ENCODE measurements around the gene GSS.
A peak's percentile ranks its signal among the peaks of the same experiment; 100 is the strongest.

Gene GSS

GRCh38 chr20:34978092-34978744 lies 22.6 kb upstream of the GSS start:
- DNase-seq (ENCODE audit: low spot score): no peak

- DNase-seq (ENCODE audit: low spot score): no peak
Measured at GRCh38 chr20:34977365-34978091, 21.9 kb upstream of the GSS start.

- no peak for DNase-seq (ENCODE audit: low spot score)
Measured at GRCh38 chr20:34976286-34976685, 20.7 kb upstream of the GSS start.

DNA sequence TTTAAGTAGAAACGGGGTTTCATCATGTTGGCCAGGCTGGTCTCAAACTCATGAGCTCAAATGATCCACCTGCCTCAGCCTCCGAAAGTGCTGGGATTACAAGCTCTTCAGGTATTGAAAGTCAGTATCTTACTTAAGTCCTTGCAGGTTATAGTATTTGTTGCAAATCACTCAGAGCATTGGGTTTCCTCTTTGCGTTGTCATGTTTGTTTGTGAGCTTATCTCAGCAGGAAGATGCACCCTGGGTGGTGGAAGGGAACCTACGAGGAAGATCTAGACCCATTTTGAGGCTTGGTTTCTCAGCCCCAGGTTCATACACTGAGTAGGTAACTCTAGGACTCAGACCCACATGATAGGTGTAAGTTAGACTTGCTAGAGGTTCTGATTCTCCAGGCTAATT lies 18.6 kb upstream of the GSS start:
- no peak for DNase-seq (ENCODE audit: low spot score)

DNA sequence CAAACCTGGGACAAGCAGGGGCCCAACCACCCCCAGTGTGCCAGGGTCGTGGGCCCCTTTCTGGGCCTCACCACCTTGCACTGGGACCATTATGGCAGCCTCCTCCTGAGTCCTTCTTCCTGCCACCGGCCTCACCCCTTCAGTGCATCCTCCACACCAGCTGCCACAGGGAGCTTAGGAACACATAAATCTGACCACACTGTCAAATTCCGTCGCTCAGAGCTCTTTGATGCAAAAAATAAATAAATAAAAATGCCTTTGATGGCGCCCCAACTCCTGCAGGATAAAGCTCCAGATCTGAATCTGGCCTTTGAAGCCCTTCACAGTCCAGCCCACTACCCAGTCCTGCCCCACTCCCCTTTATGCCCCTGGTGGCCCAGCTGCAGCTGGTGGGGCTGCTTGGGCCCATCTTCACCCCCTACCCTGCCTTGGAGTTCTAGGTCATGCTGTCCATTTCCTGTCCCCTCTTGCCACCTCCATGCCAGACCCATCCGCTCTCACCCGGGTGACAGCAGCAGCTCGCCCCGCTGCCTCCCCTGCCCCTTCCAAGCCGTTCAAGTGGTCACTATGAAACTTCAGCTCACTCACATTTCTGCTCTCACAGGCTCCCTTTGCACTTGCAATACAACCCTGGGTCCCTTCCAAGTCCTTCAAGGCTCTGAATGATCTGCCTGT lies 16.1 kb upstream of the GSS start:
- no peak for DNase-seq (ENCODE audit: low spot score)

DNA sequence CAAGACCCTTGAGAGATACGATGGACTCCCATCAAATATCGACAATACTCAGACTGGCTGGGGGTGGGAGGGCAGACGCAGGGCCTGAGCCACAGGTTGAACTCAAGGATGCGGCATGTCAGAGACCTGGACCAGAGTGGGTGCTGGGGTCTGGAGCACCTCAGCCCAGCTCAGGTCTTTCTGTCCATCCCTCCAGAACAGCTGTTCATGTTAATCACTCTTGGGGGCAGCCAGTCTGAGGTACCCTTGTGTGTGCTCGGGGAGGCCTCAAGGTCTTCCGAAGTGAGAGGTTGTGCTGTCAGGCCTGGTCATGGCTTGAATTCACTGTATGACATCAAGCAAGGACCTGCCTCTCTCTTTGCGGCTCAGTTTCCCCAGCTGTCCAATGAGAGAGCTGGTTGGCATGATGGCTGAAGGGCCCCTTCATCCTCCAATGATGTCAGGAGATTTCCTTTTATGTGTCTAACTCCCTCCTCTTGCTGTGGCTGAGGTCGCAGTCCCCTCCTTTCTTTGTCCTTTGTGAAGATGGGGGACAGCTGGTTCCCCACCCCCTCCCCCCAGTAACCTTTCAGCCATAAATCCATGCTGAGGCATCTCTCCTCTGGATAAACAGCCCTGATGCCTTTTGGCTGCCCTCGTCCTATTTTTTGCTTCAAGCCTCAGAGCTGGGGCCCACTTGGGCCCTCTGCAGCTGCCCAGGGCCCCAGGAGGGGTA lies 15.4 kb upstream of the GSS start:
- no peak for DNase-seq (ENCODE audit: low spot score)

GRCh38 chr20:34970193-34970840 lies 14.7 kb upstream of the GSS start:
- DNase-seq (ENCODE audit: low spot score): no peak

DNA sequence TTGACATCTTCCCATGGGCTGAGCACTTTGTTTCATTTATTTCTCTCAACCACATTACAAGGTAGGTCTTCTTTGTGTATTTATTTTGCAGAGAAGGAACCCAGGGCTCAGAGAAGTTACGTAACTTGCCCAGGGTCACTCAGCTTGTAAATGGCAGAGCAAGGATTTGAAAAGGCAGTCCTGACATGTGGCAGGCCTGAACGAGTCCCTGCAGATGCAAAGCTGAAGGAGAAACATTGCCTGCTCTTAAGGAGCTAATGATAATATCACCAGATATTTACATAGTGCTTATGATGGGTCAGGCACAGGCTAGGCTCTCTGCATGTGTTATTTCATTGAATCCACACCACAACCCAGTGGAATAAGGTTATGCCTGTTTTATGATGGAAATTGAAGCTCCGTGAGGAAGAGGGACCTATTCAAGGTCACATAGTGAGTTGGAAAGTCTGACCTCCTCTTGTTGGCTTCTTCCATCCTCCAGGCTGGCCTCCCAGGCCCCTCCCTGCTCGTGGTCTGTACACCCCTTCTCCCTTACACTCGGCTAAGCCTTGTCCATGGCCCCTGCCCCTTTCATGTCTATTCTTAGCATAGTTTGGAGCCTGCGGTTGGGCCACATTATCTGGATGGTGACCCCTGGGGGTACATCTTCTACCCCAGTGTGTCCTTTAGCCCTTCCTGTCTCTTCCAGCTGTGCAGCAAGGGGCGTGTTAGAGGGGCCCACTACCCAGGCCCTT lies 12.6 kb upstream of the GSS start:
- no peak for DNase-seq (ENCODE audit: low spot score)

DNA sequence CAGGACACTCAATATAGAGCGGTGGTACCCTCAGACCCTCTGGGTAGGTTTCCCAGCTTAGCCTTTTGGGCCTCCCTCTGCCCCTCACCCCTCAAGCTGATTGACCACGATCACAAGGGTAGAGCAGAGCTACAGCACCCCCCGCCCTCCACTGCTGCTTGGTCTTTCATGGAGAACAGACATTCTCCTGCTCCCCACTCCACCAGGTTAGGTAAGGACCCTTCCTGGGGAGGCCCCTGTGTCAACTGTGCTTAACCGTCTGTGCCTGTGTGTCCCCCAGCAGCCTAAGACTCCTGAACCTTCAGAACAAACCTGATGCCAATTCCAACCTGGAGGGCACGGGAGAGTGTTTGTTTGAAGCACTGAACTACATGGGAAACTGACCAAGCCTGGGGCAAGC lies 11.8 kb upstream of the GSS start:
- DNase-seq (ENCODE audit: low spot score): no peak

DNA sequence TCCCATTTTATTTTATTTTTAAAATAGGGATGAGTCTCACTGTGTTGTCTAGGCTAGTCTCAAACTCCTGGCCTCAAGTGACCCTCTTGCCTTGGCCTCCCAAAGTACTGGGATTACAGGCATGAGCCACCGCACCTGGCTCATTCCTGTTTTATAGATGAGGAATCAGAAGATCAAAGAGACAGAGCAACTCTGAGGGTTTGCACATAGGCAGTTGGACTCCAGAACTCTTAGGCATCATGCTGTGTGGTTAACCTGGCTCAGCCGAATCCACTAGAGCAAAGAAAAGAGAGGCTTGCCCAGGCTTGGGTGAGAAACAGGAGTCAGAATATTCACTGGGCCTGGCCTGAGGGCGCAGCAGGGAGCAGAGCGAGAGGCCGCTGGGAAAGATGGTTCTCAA lies 9.4 kb upstream of the GSS start:
- no peak for DNase-seq (ENCODE audit: low spot score)

GRCh38 chr20:34964486-34964885 lies 8.9 kb upstream of the GSS start:
- no peak for DNase-seq (ENCODE audit: low spot score)

DNA sequence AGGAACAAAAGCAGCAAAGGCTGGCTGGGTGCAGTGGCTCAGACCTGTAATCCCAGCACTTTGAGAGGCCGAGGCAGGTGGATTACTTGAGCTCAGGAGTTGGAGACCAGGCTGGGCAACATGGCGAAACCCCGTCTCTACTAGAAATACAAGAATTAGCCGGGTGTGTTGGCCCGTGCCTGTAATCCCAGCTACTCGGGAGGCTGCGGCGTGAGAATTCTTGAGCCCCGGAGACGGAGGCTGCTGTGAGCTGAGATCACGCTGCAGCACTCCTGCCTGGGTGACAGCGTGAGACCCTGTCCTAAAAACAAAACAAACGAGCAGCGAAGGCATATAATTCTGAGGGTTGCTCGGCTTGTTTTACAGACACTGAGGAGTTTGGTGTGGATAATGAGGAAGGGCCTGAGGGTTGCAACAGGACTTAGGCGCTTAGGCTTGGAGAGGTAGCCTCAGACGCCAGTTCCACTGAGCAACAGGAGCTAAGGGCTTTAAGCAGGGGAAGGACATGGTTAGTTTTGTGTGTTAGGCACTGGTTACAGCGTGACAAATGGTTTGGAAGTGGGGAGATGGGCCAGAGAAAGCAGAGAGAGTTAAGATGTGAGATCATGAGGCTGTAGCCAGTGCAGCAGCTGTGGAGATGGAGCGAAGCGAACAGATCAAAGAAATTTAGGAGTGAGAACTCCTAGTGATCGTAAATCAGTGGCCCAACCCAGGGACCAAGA lies 1.3 kb upstream of the GSS start:
- no peak for DNase-seq (ENCODE audit: low spot score)

DNA sequence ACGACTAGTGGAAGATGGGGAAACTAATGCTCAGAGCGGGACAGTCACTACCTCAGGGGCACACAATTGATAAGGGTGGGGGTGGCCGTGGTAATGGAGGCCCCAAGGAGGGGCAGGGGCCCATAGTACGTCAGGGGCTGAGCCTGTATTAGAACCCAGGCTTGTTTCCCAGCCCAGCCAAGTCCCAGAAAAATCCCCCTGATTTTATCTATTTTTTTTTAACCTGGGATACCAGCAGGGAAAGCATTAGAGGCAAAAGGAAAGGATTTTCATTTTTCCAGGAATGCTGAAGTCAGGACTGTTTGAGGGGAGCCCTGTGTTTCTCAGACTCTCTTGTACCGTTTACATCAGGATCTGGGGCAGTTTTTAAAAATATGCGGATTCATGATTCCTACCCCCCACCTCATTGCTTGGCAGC lies 444 bp upstream of the GSS start:
- no peak for DNase-seq (ENCODE audit: low spot score)

DNA sequence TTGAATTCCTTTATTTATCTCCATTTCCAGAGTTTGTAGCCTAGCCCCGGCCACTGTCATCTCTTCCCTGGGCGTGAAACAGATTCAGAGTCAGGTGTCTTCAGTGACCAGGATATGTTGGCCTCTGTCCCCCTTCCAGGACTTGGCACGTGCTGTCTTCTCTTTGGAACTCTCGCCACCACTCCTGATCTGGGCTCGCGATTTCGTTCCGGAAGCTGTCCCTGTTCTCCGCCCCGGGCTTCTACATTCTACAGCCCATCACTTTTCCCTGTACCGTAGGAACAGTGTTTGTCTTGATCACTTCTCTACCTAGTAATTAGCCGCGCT lies 739 bp downstream of the GSS start:
- peak; percentile 37 for DNase-seq (ENCODE audit: low spot score)

DNA sequence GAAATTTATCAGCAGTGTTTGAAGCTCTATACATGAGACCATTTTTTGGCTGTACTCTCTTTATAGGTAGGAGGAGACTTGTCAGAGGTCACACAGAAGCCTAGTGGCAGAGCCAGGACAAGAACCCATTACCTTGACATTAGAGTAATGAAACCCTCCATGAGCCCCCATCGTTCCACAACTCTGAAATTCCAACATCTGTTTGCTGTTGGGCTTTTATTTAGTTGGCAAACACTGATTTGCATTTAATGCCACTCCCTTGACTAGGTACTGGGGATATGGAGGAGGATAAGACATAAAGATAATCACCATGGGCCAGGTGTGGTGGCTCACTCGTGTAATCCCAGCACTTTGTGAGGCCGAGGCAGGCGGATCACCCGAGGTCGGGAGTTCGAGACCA lies 1.6 kb downstream of the GSS start:
- no peak for DNase-seq (ENCODE audit: low spot score)

DNA sequence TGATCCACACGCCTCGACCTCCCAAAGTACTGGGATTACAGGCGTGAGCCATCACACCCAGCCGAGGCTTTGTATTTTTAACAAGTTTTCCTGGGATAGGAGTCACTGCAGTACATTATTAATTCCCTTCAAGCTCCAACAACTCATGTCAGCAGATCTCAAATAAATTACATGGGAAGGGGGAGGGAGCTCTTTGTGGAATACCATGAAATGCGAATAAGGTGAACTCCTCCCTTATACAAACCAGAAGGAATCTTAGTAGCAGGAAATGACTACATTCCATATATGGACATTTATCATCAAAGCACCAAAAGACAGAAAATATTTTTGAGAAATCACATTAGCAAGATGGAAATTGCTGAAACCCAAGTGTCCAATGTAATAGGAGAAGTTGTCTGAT lies 2.9 kb downstream of the GSS start:
- no peak for DNase-seq (ENCODE audit: low spot score)

GRCh38 chr20:34951652-34952051 lies 4.0 kb downstream of the GSS start:
- no peak for DNase-seq (ENCODE audit: low spot score)

- DNase-seq (ENCODE audit: low spot score): no peak
Measured at GRCh38 chr20:34951252-34951651, 4.4 kb downstream of the GSS start.

- DNase-seq (ENCODE audit: low spot score): no peak
Measured at GRCh38 chr20:34949120-34949519, 6.5 kb downstream of the GSS start.

DNA sequence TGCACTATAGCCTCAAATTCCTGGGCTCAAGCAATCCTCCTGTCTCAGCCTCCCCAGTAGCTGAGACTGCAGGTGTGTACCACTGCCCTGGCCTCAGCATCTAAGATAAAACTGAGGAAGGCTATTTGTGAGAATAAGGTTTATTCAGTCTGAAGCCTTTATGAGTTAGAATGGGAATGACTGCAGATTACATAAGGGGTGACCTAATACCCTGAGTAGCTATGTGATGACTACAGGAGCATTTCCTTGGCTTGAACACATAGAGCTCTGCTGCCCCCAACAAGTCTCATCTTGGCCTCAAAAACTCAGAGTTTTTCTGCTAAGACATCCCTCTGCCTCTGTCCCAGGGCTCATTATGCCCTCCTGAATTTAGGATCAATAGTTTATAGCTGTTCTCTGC lies 7.6 kb downstream of the GSS start:
- no peak for DNase-seq (ENCODE audit: low spot score)

DNA sequence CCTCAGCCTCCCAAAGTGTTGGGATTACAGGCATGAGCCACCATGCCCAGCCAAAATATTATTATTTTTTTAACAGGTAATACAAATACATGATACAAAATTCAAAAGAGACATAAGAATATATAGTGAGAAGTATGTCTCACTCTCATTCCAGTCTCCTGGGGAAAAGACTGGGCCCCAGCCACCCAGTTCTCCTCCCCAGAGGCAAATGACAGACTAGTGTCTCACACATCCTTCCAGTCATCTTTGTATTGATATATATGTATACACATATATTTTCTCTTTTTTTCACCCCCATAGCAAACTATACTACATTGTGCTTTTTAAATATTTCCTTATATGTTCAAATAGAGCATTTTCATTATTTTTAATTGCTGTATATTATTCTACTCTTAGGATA lies 8.3 kb downstream of the GSS start:
- no peak for DNase-seq (ENCODE audit: low spot score)

Data from HuH-7.5 (cell line).